GM12878 (cell line): Measurements from ENCODE around the gene EEFSEC. TPM values are rescaled to one million over a fixed set of nuclear protein-coding genes. Genes with fewer than 3 reads are reported as not detected.

Experiments used
- ATAC-seq: fragments of 200-7000 bp; cut with Tn5 transposase; 3 replicates; pipeline ENCODE4 v1.9.1; 2020; ENCODE audit warnings: mild to moderate bottlenecking, moderate library complexity
- BruUV-seq: library from RNA; stranded (reverse); fragments of 400-500 nt; replicated peaks from 2 replicates; lab custom pipeline; 2021; lab: Mats Ljungman, UMichigan
- CTCF ChIA-PET: fragments of 300-600 bp; sonication (Branson Sonifier 250); formaldehyde crosslinking; extraction: SDS; loops from one replicate; lab custom pipeline; 2021; ENCODE audit warnings: inconsistent platforms; lab: Yijun Ruan, JAX
- POLR2A ChIA-PET: fragments of 350-600 bp; formaldehyde crosslinking; extraction: SDS; loops from one replicate; lab custom pipeline; 2021; ENCODE audit warnings: inconsistent platforms; lab: Charles Lee
- RAD21 ChIA-PET: fragments of 300-600 bp; sonication (Branson Sonifier 250); formaldehyde crosslinking; loops from one replicate; lab custom pipeline; 2023; ENCODE audit warnings: antibody characterized with exemption; ENCODE audit not compliant: unreplicated experiment; lab: Charles Lee
- SMC1A ChIA-PET: fragments of 300-600 bp; sonication (Branson Sonifier 250); formaldehyde crosslinking; loops from one replicate; lab custom pipeline; 2023; ENCODE audit not compliant: unreplicated experiment, uncharacterized antibody; lab: Charles Lee
- DNase-seq: peaks from one replicate; pipeline ENCODE4 v3.0.0-alpha.2; 2011; ENCODE audit warnings: low read depth, low spot score
- FAIRE-seq: peaks from 3 replicates; lab custom pipeline; 2011; peaks lifted over from hg19 to GRCh38; lab: Jason Lieb, UNC
- H2AFZ ChIP-seq: 2 replicates; pipeline ENCODE4 v1.6.0; 2011; ENCODE audit warnings: low read depth, low read length, control low read depth; ENCODE audit not compliant: control insufficient read depth
- H3K27ac ChIP-seq: 2 replicates; pipeline ENCODE4 v1.5.1; 2011; ENCODE audit warnings: control low read depth; ENCODE audit not compliant: control insufficient read depth, insufficient read depth
- H3K27me3 ChIP-seq, 2 experiments: replicated peaks in 1 of 2; 2 replicates each; pipeline versions ENCODE4 v1.6.0 to v1.6.1; 2011; ENCODE audit warnings: low read length in 1 of 2; ENCODE audit not compliant: control insufficient read depth in 2 of 2, insufficient read depth in 2 of 2
- H3K36me3 ChIP-seq, 2 experiments: 2 replicates each; pipeline ENCODE4 v1.5.1; 2011; ENCODE audit warnings: low read length in 1 of 2; ENCODE audit not compliant: control insufficient read depth in 2 of 2, insufficient read depth in 2 of 2
- H3K4me1 ChIP-seq: 2 replicates; pipeline ENCODE4 v1.6.1; 2011; ENCODE audit warnings: mild to moderate bottlenecking, low read length, moderate library complexity, mixed read lengths; ENCODE audit not compliant: control insufficient read depth, insufficient read depth
- H3K4me2 ChIP-seq: 2 replicates; pipeline ENCODE4 v1.6.0; 2011; ENCODE audit warnings: control low read depth; ENCODE audit not compliant: control insufficient read depth, insufficient read depth
- H3K4me3 ChIP-seq: fragments of 200-600 bp; sonication (generic); 2 replicates; pipeline ENCODE4 v1.5.1; 2016
- H3K79me2 ChIP-seq: 2 replicates; pipeline ENCODE4 v1.6.0; 2011; ENCODE audit warnings: low read length; ENCODE audit not compliant: control insufficient read depth, insufficient read depth
- H3K9ac ChIP-seq: 2 replicates; pipeline ENCODE4 v1.8.0; 2011; ENCODE audit warnings: low read length, control low read depth, mixed read lengths; ENCODE audit not compliant: control insufficient read depth, insufficient read depth
- H3K9me3 ChIP-seq: replicated peaks from 3 replicates; pipeline ENCODE4 v1.5.1; 2011; ENCODE audit warnings: mild to moderate bottlenecking, low read length; ENCODE audit not compliant: control insufficient read depth, insufficient read depth
- H4K20me1 ChIP-seq: 2 replicates; pipeline ENCODE4 v1.6.0; 2011; ENCODE audit not compliant: control insufficient read depth, insufficient read depth
- BHLHE40 ChIP-seq, 2 experiments: fragments of 450-650 bp in 1 of 2; IDR thresholded peaks; 2 replicates each; pipeline ENCODE4 v1.6.1; 2011 to 2017; ENCODE audit warnings: low read depth in 2 of 2, borderline replicate concordance in 1 of 2, improper control_type of control experiment in 1 of 2, low read length in 1 of 2, mild to moderate bottlenecking in 1 of 2
- CHD2 ChIP-seq: IDR thresholded peaks from 2 replicates; pipeline ENCODE4 v1.6.1; 2011; ENCODE audit warnings: low read depth, low read length, improper control_type of control experiment, borderline replicate concordance
- DPF2 ChIP-seq: fragments of 450-650 bp; IDR thresholded peaks from 2 replicates; pipeline ENCODE4 v1.6.1; 2017; ENCODE audit warnings: mild to moderate bottlenecking
- GATAD2B ChIP-seq: fragments of 450-650 bp; conservative IDR thresholded peaks from 2 replicates; pipeline ENCODE4 v1.6.1; 2017; ENCODE audit warnings: low read depth, mild to moderate bottlenecking, moderate library complexity
- IKZF1 ChIP-seq: fragments of 450-650 bp; conservative IDR thresholded peaks from 2 replicates; pipeline ENCODE4 v1.6.1; 2017; ENCODE audit warnings: antibody characterized with exemption, mild to moderate bottlenecking
- MEF2B ChIP-seq: fragments of 450-650 bp; IDR thresholded peaks from 2 replicates; pipeline ENCODE4 v1.6.1; 2018; ENCODE audit warnings: mild to moderate bottlenecking, moderate library complexity; ENCODE audit not compliant: partially characterized antibody, poor library complexity, severe bottlenecking
- PKNOX1 ChIP-seq: fragments of 450-650 bp; IDR thresholded peaks from 2 replicates; pipeline ENCODE4 v1.6.1; 2016; ENCODE audit warnings: mild to moderate bottlenecking
- RFX5 ChIP-seq: IDR thresholded peaks from 2 replicates; pipeline ENCODE4 v1.6.1; 2011; ENCODE audit warnings: low read depth, low read length, improper control_type of control experiment
- TBL1XR1 ChIP-seq: IDR thresholded peaks from 2 replicates; pipeline ENCODE4 v1.6.1; 2012; ENCODE audit warnings: low read depth, low read length, improper control_type of control experiment
- ZNF217 ChIP-seq: fragments of 450-650 bp; IDR thresholded peaks from 2 replicates; pipeline ENCODE4 v1.6.1; 2017; ENCODE audit warnings: antibody characterized with exemption, mild to moderate bottlenecking
- ZNF622 ChIP-seq: fragments of 450-650 bp; IDR thresholded peaks from 2 replicates; pipeline ENCODE4 v1.6.1; 2017; ENCODE audit warnings: mild to moderate bottlenecking, inconsistent platforms
- ZZZ3 ChIP-seq: IDR thresholded peaks from 2 replicates; pipeline ENCODE4 v1.6.1; 2011; ENCODE audit warnings: low read depth; ENCODE audit not compliant: control insufficient read depth, insufficient read length
- WGBS: methylation state at CpG from one replicate; pipeline ENCODE4 v1.1.6; 2016; ENCODE audit warnings: low lambda C conversion rate; ENCODE audit not compliant: insufficient replicate concordance, insufficient coverage; ENCODE audit errors: missing lambda C conversion rate; 5-methylcytosine and 5-hydroxymethylcytosine counted together
- in situ Hi-C: fragments of 300-500 bp; cut with MboI; formaldehyde crosslinking; loops from 9 replicates; pipeline ENCODE4 v1.14.3; 2018; ENCODE audit warnings: mixed read lengths
- intact Hi-C: fragments of 100-400 bp; cut with micrococcal nuclease; formaldehyde crosslinking; loops from one replicate; pipeline ENCODE4 v1.14.2; 2022; ENCODE audit not compliant: unreplicated experiment
- polyA plus RNA-seq, 11 experiments: library from polyadenylated mRNA; depleted of rRNA in 4 of 11; unstranded in 6 of 11; stranded (reverse) in 5 of 11; fragments of >200 nt; fragmentation: Nextera tagmentation in 4 of 11; fragmentation: Illumina TruSeq in 1 of 11; extraction: Ambion mirVana in 4 of 11; extraction: Trizol in 1 of 11; gene quantifications; 1 replicate in 1 of 11; 2 replicates in 10 of 11; pipeline versions ENCODE4 v1.2.1 to v1.2.3, GENCODE V29; 2011 to 2016; ENCODE audit warnings: inconsistent platforms in 2 of 11, missing spikeins in 2 of 11, low read depth in 1 of 11
- total RNA-seq, 4 experiments: library from RNA; depleted of rRNA in 3 of 4; stranded (reverse); fragments of >200 nt in 3 of 4; fragmentation: Illumina TruSeq in 1 of 4; extraction: Trizol in 1 of 4; gene quantifications; 2 replicates each; pipeline versions ENCODE4 v1.2.1 to v1.2.3, GENCODE V29; 2013 to 2021
- TF ChIP-seq, protein P1 (sequence below): IDR thresholded peaks from 2 replicates; pipeline ENCODE4 v1.6.1; 2012; ENCODE audit warnings: low read depth, low read length, improper control_type of control experiment
- TF ChIP-seq, protein P2 (sequence below): fragments of 450-650 bp; IDR thresholded peaks from 2 replicates; pipeline ENCODE4 v1.6.1; 2017; ENCODE audit warnings: mild to moderate bottlenecking

The EEFSEC gene
- total and polyA plus RNA-seq, 10 of the 15 experiments (the other 5 are each of a cell fraction or from before 2014, with no cell fraction given), result 0.29 to 29.1 (median 16.1) TPM

- SMC1A ChIA-PET, result interaction anchor here (0.7 kb wide), 1 partner anchor 17 kb away, joined by 3 read pairs; no protein-coding TSS in a partner anchor
- no peak for FAIRE-seq
- TF ChIP-seq ZNF622 (no peak), RFX5 (no peak), PKNOX1 (no peak), MEF2B (no peak), GATAD2B (no peak)
These were observed 99.9 kb downstream of the EEFSEC start for GRCh38 chr3:128253150-128253549.

DNA sequence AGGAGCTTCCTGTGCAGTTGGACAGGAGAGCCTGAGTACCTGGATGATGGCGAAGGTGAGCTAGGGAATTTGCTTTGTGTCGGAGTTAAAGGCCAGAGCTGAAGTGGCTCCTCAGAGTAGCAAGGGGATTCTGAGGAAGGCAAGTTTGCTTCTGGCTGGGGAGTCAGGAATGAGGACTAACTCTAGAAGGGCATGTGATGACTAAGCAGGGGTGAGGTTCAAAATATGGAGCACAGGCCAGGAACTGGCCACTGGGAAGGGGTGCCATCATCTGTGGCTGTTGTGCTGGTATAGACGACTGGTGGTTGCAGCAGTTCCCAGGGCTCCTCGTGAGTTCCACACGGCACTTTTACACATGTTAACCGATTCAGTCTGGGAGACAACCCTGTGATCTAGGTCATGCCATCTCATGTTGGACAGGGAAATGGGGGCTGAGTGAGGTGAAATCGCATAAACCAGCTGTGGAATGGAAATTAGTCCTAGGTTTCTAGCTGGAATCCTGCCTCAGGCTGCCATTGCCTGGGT, 100.8 kb downstream of the EEFSEC start:
- intact Hi-C loops (no loop called here), in situ Hi-C loops (no loop called here)
- ATAC-seq (no peak), FAIRE-seq (no peak), DNase-seq (no peak)
- H3K36me3 ChIP-seq, result peaks cover 0 to 2% of the 10 kb centered on the region in 2 experiments; a peak in 1 of 4 replicates
- no peak overlapping the region for H3K9ac ChIP-seq
- ChIA-PET SMC1A (interaction anchor here (0.7 kb wide), 1 partner anchor 19 kb away, joined by 3 read pairs; no protein-coding TSS in a partner anchor), POLR2A (no interaction called here), RAD21 (no interaction called here), CTCF (interaction anchor here (0.9 kb wide), 1 partner anchor 28 kb away, joined by 7 read pairs; no protein-coding TSS in a partner anchor)
- H3K27me3 ChIP-seq, result no peaks in the 10 kb centered on the region
- H3K9me3 ChIP-seq, result peaks cover 2% of the 10 kb centered on the region; the same call in 2 of the 3 replicates
- no peaks in the 10 kb centered on the region for H3K4me1 ChIP-seq
- no peaks in the 10 kb centered on the region for H3K79me2 ChIP-seq
- BruUV-seq, result no TSS peak
- H2AFZ ChIP-seq, result no peak overlapping the region
- H4K20me1 ChIP-seq, result no peaks in the 10 kb centered on the region
- 97% methylated on average over 7 of the region's 7 CpGs for WGBS
- no peak overlapping the region for H3K4me2 ChIP-seq
- no peak overlapping the region for H3K27ac ChIP-seq
- no peak overlapping the region for H3K4me3 ChIP-seq
- TF ChIP-seq DPF2 (no peak), ZZZ3 (no peak), TBL1XR1 (no peak), CHD2 (no peak), ZNF217 (no peak), ZNF622 (no peak), IKZF1 (no peak), BHLHE40 (IDR thresholded peaks at IDR 0.05; ENCODE audit: borderline replicate concordance in 1 of 2, low read depth in 2 of 2, low read length in 1 of 2) (no peak)
- TF ChIP-seq, protein P1, sequence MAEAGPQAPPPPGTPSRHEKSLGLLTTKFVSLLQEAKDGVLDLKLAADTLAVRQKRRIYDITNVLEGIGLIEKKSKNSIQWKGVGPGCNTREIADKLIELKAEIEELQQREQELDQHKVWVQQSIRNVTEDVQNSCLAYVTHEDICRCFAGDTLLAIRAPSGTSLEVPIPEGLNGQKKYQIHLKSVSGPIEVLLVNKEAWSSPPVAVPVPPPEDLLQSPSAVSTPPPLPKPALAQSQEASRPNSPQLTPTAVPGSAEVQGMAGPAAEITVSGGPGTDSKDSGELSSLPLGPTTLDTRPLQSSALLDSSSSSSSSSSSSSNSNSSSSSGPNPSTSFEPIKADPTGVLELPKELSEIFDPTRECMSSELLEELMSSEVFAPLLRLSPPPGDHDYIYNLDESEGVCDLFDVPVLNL, result no peak
- TF ChIP-seq, protein P2, sequence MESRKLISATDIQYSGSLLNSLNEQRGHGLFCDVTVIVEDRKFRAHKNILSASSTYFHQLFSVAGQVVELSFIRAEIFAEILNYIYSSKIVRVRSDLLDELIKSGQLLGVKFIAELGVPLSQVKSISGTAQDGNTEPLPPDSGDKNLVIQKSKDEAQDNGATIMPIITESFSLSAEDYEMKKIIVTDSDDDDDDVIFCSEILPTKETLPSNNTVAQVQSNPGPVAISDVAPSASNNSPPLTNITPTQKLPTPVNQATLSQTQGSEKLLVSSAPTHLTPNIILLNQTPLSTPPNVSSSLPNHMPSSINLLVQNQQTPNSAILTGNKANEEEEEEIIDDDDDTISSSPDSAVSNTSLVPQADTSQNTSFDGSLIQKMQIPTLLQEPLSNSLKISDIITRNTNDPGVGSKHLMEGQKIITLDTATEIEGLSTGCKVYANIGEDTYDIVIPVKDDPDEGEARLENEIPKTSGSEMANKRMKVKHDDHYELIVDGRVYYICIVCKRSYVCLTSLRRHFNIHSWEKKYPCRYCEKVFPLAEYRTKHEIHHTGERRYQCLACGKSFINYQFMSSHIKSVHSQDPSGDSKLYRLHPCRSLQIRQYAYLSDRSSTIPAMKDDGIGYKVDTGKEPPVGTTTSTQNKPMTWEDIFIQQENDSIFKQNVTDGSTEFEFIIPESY, result no peak

More at GRCh38 chr3:128253150-128253549, 99.9 kb downstream of the EEFSEC start:
- BruUV-seq, result no TSS peak
- ChIA-PET CTCF (no interaction called here), RAD21 (no interaction called here), POLR2A (no interaction called here)
- WGBS, result 93% methylated on average over 7 of the region's 7 CpGs
- Histone ChIP-seq H3K4me1 (no peaks in the 10 kb centered on the region), H3K4me3 (no peak overlapping the region), H4K20me1 (no peaks in the 10 kb centered on the region), H3K36me3 (peaks cover 0 to 2% of the 10 kb centered on the region in 2 experiments; a peak in 2 of 4 replicates), H2AFZ (no peak overlapping the region), H3K4me2 (no peak overlapping the region), H3K27ac (no peak overlapping the region), H3K9me3 (no peaks in the 10 kb centered on the region; the same call in 2 of the 3 replicates), H3K27me3 (no peaks in the 10 kb centered on the region), H3K79me2 (no peaks in the 10 kb centered on the region), H3K9ac (no peak overlapping the region)
- intact Hi-C loops (no loop called here), in situ Hi-C loops (no loop called here)
- ATAC-seq (no peak), DNase-seq (no peak)
